SK-N-SH (cell line): ENCODE results near the gene WWOX. TPM values are rescaled to one million over a fixed set of nuclear protein-coding genes. Genes with fewer than 3 reads are reported as not detected.

Source experiments
- CTCF ChIA-PET: fragments of 300-600, 350-600 bp; formaldehyde crosslinking; extraction: SDS; loops from one replicate; lab custom pipeline; 2021; lab: Yijun Ruan, JAX
- POLR2A ChIA-PET: fragments of 350-600 bp; sonication (Branson Sonifier 250); formaldehyde crosslinking; extraction: SDS; loops from one replicate; lab custom pipeline; 2020; ENCODE audit warnings: antibody characterized with exemption, inconsistent platforms; lab: Yijun Ruan, JAX
- DNase-seq: peaks from one replicate; pipeline ENCODE4 v3.0.0; 2012
- H2AFZ ChIP-seq: fragments of 200-600 bp; sonication (generic); 2 replicates; pipeline ENCODE4 v1.8.1; 2016; ENCODE audit warnings: antibody characterized with exemption, mild to moderate bottlenecking, low read depth
- H3F3A ChIP-seq: fragments of 200-600 bp; sonication (generic); replicated peaks from 2 replicates; pipeline ENCODE3; 2016; ENCODE audit warnings: antibody characterized with exemption, mild to moderate bottlenecking; ENCODE audit not compliant: insufficient read depth
- H3K27ac ChIP-seq, 2 experiments: fragments of 200-500 bp in 1 of 2; fragments of 200-600 bp in 1 of 2; sonication (Bioruptor generic) in 1 of 2; sonication (generic), shearing (Covaris generic) in 1 of 2; 2 replicates each; pipeline versions ENCODE4 v1.5.1 to v1.6.1; 2014 to 2016; ENCODE audit warnings: low read depth in 2 of 2, inconsistent platforms in 1 of 2, low read length in 1 of 2, mild to moderate bottlenecking in 1 of 2, mixed read lengths in 1 of 2
- H3K27me3 ChIP-seq: fragments of 200-600 bp; sonication (generic), shearing (Covaris generic); 2 replicates; pipeline ENCODE4 v1.6.1; 2016; ENCODE audit warnings: mixed run types; ENCODE audit not compliant: insufficient read depth
- H3K36me3 ChIP-seq, 2 experiments: fragments of 200-500 bp in 1 of 2; fragments of 200-600 bp in 1 of 2; sonication (Bioruptor generic) in 1 of 2; sonication (generic) in 1 of 2; replicated peaks in 1 of 2; 2 replicates each; pipeline versions ENCODE3 to v1.5.1; 2014 to 2016; ENCODE audit warnings: low read length in 1 of 2, mild to moderate bottlenecking in 1 of 2; ENCODE audit not compliant: insufficient read depth in 2 of 2, control insufficient read depth in 1 of 2
- H3K4me1 ChIP-seq, 2 experiments: fragments of 200-500 bp in 1 of 2; fragments of 200-600 bp in 1 of 2; sonication (Bioruptor generic) in 1 of 2; sonication (generic), shearing (Covaris generic) in 1 of 2; 2 replicates each; pipeline versions ENCODE4 v1.5.1 to v1.6.1; 2014 to 2016; ENCODE audit warnings: low read depth in 1 of 2, low read length in 1 of 2, mixed run types in 1 of 2; ENCODE audit not compliant: insufficient read depth in 2 of 2, control insufficient read depth in 1 of 2
- H3K4me2 ChIP-seq: fragments of 200-600 bp; sonication (generic), shearing (Covaris generic); 2 replicates; pipeline ENCODE4 v1.6.1; 2017; ENCODE audit warnings: mixed run types
- H3K4me3 ChIP-seq, 2 experiments: fragments of 200-500 bp in 1 of 2; fragments of 200-600 bp in 1 of 2; sonication (Bioruptor generic) in 1 of 2; sonication (generic), shearing (Covaris generic) in 1 of 2; 2 replicates each; pipeline versions ENCODE4 v1.5.1 to v1.8.1; 2014 to 2016; ENCODE audit warnings: low read depth in 2 of 2, inconsistent platforms in 1 of 2, low read length in 1 of 2, mild to moderate bottlenecking in 1 of 2, mixed read lengths in 1 of 2, moderate library complexity in 1 of 2
- H3K79me2 ChIP-seq: fragments of 200-600 bp; sonication (generic); 2 replicates; pipeline ENCODE4 v1.8.1; 2017; ENCODE audit warnings: mild to moderate bottlenecking; ENCODE audit not compliant: insufficient read depth
- H3K9ac ChIP-seq: fragments of 200-600 bp; sonication (generic); 2 replicates; pipeline ENCODE4 v1.6.1; 2017; ENCODE audit warnings: mixed run types
- H3K9me2 ChIP-seq: fragments of 200-600 bp; sonication (generic); 2 replicates; pipeline ENCODE4 v1.6.1; 2017; ENCODE audit warnings: mixed run types
- H3K9me3 ChIP-seq: fragments of 200-600 bp; sonication (generic); 2 replicates; pipeline ENCODE4 v1.6.1; 2017; ENCODE audit warnings: mixed run types, mild to moderate bottlenecking, moderate library complexity
- H4K20me1 ChIP-seq: fragments of 200-600 bp; sonication (generic); 2 replicates; pipeline ENCODE4 v1.6.1; 2017; ENCODE audit warnings: mild to moderate bottlenecking, mixed run types; ENCODE audit not compliant: insufficient read depth
- CTCF ChIP-seq: fragments of 200-600 bp; sonication (generic); IDR thresholded peaks from 2 replicates; pipeline ENCODE4 v1.6.1; 2017; ENCODE audit warnings: antibody characterized with exemption, mild to moderate bottlenecking, moderate library complexity
- FOSL2 ChIP-seq: IDR thresholded peaks from 2 replicates; pipeline ENCODE4 v1.4.0; 2012; ENCODE audit warnings: low read depth, mild to moderate bottlenecking, moderate library complexity, borderline replicate concordance
- GATA2 ChIP-seq: sonication (generic); formaldehyde crosslinking; IDR thresholded peaks from 2 replicates; pipeline ENCODE4 v1.5.0; 2020; ENCODE audit warnings: mild to moderate bottlenecking, missing genetic modification reagents
- IRF3 ChIP-seq: fragments of 150-350 bp; IDR thresholded peaks from 2 replicates; pipeline ENCODE4 v1.6.1; 2016; ENCODE audit warnings: mild to moderate bottlenecking, low read depth, low read length
- JUND ChIP-seq: IDR thresholded peaks from 2 replicates; pipeline ENCODE4 v1.4.0; 2012
- MAX ChIP-seq: IDR thresholded peaks from 2 replicates; pipeline ENCODE4 v1.4.0; 2012; ENCODE audit warnings: low read depth
- MXI1 ChIP-seq: IDR thresholded peaks from 2 replicates; pipeline ENCODE4 v1.6.1; 2012; ENCODE audit warnings: mild to moderate bottlenecking, low read depth, low read length, improper control_type of control experiment
- RCOR1 ChIP-seq: fragments of 150-350 bp; IDR thresholded peaks from 2 replicates; pipeline ENCODE4 v1.6.1; 2017; ENCODE audit warnings: antibody characterized with exemption, low read length
- RFX5 ChIP-seq: IDR thresholded peaks from 2 replicates; pipeline ENCODE4 v1.6.1; 2012; ENCODE audit warnings: mild to moderate bottlenecking, improper control_type of control experiment, low read length
- SIN3A ChIP-seq: IDR thresholded peaks from 2 replicates; pipeline ENCODE4 v1.6.1; 2012; ENCODE audit warnings: low read depth, mild to moderate bottlenecking, low read length, moderate library complexity, borderline replicate concordance
- TAF1 ChIP-seq: IDR thresholded peaks from 2 replicates; pipeline ENCODE4 v1.6.1; 2012; ENCODE audit warnings: low read depth, mild to moderate bottlenecking, low read length, moderate library complexity, borderline replicate concordance
- USF2 ChIP-seq: fragments of 150-350 bp; IDR thresholded peaks from 2 replicates; pipeline ENCODE4 v1.6.1; 2017; ENCODE audit warnings: antibody characterized with exemption, low read length, low read depth, borderline replicate concordance
- WGBS: methylation state at CpG from one replicate; pipeline ENCODE4 v1.1.6; 2017; ENCODE audit warnings: low lambda C conversion rate; 5-methylcytosine and 5-hydroxymethylcytosine counted together
- polyA plus RNA-seq, 3 experiments: library from polyadenylated mRNA; depleted of rRNA; stranded (reverse); fragments of >200 nt; gene quantifications; 2 replicates each; pipeline ENCODE4 v1.2.3, GENCODE V29; 2012

Gene WWOX
- polyA plus RNA-seq, 1 of the 3 experiments (the other 2 are of a cell fraction) = 10.8 TPM

- TF ChIP-seq MAX = no peak
- TF ChIP-seq JUND = no peak
- no peak for TF ChIP-seq CTCF
- TF ChIP-seq RCOR1 = no peak
- TF ChIP-seq MXI1 = no peak
- no peak for TF ChIP-seq FOSL2
- TF ChIP-seq RFX5 = no peak
These were observed 713.1 kb downstream of the WWOX start (continued) for GRCh38 chr16:78812582-78812981.

- Histone ChIP-seq H4K20me1 (no peaks in the 10 kb centered on the region), H3K27me3 (no peaks in the 10 kb centered on the region), H3K9me3 (no peaks in the 10 kb centered on the region), H3K4me2 (no peak overlapping the region), H3K79me2 (no peaks in the 10 kb centered on the region), H3F3A (no peaks in the 10 kb centered on the region), H3K36me3 (no peaks in the 10 kb centered on the region), H2AFZ (no peak overlapping the region), H3K9ac (no peak overlapping the region), H3K4me3 (no peak overlapping the region), H3K9me2 (no peaks in the 10 kb centered on the region), H3K4me1 (no peaks in the 10 kb centered on the region; a peak in 1 of 4 replicates), H3K27ac (no peak overlapping the region)
- no peak for TF ChIP-seq USF2
- DNase-seq = no peak
- POLR2A ChIA-PET = no interaction called here
- CTCF ChIA-PET = no interaction called here
- WGBS = 58% methylated on average over 10 of the region's 10 CpGs
These were observed 714.3 kb downstream of the WWOX start for GRCh38 chr16:78813661-78814311.

GRCh38 chr16:78815713-78816112 lies 716.3 kb downstream of the WWOX start:
- no peaks in the 10 kb centered on the region for H3K27me3 ChIP-seq
- no peak overlapping the region for H3K4me2 ChIP-seq
- POLR2A ChIA-PET = no interaction called here
- no peak overlapping the region for H3K9ac ChIP-seq
- CTCF ChIA-PET = no interaction called here
- no peaks in the 10 kb centered on the region for H3F3A ChIP-seq
- WGBS = 44% methylated on average over 2 of the region's 2 CpGs
- no peaks in the 10 kb centered on the region for H3K36me3 ChIP-seq
- no peaks in the 10 kb centered on the region for H3K79me2 ChIP-seq
- no peak overlapping the region for H3K27ac ChIP-seq
- TF ChIP-seq TAF1 = no peak
- TF ChIP-seq IRF3 = no peak
- TF ChIP-seq FOSL2 = no peak
- TF ChIP-seq GATA2 (CRISPR knock-in tag) = no peak
- TF ChIP-seq SIN3A = no peak
- TF ChIP-seq MAX = no peak
- no peak for TF ChIP-seq JUND
- TF ChIP-seq, all 33 proteins: peak for 0
- Histone ChIP-seq H3K4me3 (no peak overlapping the region), H3K9me3 (no peaks in the 10 kb centered on the region), H2AFZ (no peak overlapping the region), H4K20me1 (no peaks in the 10 kb centered on the region), H3K9me2 (no peaks in the 10 kb centered on the region), H3K4me1 (no peaks in the 10 kb centered on the region)
- no peak for DNase-seq
